GM18951 (cell line): ENCODE measurements around the gene SECISBP2L.

ENCODE experiments used
- POLR2A ChIP-seq: IDR thresholded peaks from 4 replicates; pipeline ENCODE4 v1.6.1; 2011; ENCODE audit warnings: mild to moderate bottlenecking; ENCODE audit not compliant: insufficient read length, insufficient read depth; ENCODE audit errors: extremely low read depth
- in situ Hi-C: fragments of 300-500 bp; cut with MboI; formaldehyde crosslinking; loops from one replicate; pipeline ENCODE4 v1.12.0; 2022; ENCODE audit warnings: low sequenced_read_pairs, mixed read lengths, inconsistent platforms; ENCODE audit not compliant: unreplicated experiment

SECISBP2L gene

DNA sequence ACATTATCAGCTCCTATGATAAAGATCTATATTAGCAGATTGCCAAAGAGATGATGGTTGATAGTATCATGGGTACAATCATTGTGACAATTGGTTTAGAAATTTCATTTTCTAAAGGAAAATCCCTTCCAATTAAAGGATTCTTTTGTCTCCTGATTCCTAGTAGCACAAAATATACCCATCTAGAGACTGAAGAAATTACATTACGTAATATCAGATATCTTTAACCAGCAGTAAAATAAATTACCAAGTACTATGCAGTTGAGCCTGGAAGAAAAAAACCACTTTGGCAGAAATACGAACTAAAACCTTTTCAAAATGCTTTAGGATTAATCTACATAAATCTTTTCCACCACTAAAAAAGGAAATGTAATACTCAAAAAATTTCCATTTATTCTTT is 46.9 kb downstream of the SECISBP2L start:
- TF ChIP-seq POLR2A: no peak
- in situ Hi-C loops: no loop called here

DNA sequence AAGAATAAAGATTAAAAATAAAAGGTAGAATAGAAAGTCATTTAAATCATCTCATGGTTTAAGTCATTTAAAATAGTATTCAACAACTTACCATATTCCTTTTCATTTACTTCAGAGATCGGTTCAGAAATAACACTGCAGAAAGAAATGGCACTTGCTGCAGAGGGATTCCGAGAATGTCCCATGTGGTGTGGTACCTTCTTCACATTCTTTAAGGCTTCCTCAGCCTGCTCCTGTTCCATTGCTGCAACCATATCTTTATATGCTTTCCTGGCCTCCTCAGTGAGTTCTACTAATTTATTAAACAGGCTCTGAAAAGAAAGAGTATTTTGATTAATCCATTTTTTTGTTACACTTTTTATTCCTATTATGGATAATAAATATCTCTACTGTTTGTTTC is 50.0 kb downstream of the SECISBP2L start:
- TF ChIP-seq POLR2A: no peak
- in situ Hi-C loops: no loop called here

DNA sequence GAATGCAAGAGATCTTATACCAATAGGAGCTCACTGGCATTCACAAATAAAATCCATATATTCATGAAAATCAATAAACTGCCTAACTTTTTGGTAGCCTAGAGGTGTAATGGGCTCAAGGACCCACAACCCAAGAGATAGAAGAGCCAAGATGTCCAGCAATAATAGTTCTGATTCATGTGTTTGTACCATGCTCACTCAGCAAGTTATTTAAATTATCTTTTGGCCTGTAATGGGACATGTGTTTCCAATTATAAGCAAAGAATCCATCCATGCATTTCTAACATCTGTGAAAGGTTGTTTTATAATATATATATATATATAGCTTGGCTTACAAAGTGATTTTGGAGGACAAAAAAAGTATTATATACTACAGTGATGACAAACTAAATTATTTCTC is 52.9 kb downstream of the SECISBP2L start:
- in situ Hi-C loops: no loop called here
- TF ChIP-seq POLR2A: no peak

DNA sequence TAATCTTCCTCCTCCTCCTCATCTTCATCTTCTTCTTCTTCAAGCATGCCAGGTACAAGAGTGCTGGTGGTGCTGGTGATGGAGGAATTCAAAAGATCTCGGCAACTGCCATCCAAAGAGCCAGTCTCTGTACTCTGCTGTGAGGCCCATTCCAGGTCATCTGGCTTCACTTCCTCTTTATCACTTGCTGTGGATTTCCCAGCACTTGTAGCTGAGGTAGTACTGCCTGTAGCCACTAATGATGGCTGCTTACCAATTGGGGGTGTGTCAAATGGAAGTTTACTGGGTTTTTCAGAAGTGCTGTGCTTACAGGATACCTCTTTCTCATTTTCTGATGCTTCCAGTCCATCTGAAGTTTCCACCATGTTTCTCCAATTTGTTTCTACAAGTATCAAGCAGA is 53.7 kb downstream of the SECISBP2L start:
- no peak for TF ChIP-seq POLR2A
- in situ Hi-C loops: no loop called here

DNA sequence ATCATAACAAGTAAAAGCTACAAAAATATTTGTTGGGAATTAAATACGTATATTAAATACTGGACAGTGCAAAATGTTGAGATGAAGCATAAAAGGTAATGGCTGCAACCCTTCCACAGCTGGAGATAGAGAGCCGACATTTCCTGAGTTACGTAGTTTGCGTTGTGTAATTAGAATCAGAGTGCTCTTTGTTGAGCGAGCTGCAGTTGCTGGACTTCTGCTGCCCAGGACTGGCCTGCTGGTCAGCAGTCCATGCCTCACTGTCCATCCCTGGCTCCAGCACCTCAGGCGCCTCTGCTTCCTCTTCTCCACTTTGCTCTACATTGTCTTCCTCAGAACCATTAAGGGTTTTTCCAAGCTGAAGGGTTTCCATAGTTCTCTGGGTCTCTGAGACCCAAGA is 54.1 kb downstream of the SECISBP2L start:
- in situ Hi-C loops: no loop called here
- TF ChIP-seq POLR2A: no peak

DNA sequence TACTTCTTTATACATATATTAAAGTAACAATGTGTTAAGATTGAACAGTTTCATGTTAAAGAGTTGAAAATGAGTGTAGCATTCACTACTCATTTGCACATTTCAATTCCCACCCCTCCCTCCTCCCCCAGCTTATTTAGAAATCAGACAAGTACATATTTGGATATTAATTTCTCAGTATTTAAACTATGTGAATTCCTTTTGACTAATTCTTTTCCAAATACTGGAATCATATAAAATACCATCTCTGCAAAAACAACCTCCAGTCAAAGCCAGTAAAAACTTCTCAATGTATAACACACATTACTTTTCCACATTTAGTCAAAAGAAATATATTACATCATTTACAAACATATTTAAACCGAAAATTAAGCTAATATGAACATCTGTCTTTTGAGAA is 57.1 kb downstream of the SECISBP2L start:
- in situ Hi-C loops: no loop called here
- TF ChIP-seq POLR2A: no peak

DNA sequence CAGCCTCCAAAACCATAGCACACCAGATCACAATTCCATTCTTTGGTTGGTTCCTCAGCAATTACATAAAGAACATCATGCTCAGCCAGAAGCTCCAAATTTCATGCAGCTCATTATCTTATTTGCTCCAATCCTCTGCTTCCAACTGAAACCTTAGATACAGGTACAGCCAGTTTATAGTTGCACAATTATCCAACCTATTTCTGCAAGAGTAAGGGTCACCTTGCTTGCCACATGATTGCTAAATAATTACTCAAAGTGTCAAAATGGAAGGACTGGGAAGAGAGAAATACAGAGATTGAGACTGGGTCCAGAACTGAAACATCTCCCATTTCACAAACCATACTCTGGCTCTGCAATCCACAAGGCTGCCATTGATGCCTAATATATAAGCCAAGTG is 59.1 kb downstream of the SECISBP2L start:
- TF ChIP-seq POLR2A: no peak
- in situ Hi-C loops: no loop called here

DNA sequence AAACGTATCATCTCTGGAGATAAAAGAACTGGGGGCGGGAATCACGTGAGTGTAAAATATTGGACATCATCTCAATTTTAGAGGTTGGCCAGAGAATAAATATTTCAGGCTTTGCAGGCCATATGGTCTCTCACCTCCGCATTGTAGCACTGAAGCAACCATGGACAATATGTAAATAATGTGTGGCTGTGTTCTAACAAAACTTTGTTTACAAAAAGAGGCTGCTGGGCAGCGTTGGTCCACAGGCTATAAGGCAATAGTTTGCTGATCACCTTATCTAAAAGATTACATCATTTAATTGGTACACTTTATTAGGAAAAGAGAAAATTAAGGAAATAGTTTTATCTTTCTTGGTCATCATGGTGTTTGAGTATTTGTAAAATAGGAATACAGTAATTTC is 60.0 kb downstream of the SECISBP2L start:
- in situ Hi-C loops: no loop called here
- TF ChIP-seq POLR2A: no peak

DNA sequence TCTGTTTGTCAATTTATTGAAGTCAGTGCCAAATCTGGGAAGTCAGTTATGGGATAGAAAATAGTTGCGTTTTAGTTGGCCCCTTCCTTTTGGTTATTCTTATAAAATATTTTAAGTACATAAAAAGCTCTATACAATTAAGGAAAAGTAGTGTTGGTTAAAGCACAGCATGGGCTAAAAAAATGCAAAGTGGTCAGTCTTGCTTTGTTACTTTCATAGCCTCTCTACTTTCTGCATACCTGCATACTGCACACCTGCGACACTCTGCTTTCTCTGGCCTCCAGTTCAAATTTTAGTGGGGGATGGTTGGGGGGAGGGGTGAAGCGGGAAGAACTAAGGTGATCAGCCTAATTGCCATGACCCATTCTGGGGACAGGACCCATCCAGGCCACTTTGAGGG is 60.7 kb downstream of the SECISBP2L start:
- no peak for TF ChIP-seq POLR2A
- in situ Hi-C loops: no loop called here

DNA sequence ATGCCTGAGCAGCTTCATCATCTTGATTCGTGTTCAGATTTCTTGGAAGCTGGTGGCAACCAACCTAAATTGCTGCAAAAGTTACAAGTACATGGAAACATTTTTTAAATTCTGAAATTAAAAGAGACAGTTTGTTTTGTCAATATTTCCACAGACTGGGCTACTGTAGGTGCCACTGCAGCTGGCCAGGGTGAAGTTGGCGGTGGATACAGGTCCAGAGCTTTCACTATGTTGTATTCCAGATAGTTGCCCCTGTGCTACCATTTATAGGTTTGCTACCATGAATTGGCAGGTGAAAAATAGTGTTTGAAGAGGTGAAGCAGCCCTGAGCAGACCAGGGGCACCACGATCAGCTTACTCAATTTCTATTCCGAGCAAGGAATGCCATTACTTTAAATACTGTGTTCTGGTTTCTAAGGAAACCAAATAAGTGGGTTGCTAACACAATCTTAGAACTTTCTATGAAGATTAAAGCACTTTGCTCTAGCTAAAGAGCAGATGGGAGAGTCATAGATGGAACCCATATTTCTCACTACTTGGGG is 61.4 kb downstream of the SECISBP2L start:
- TF ChIP-seq POLR2A: no peak
- in situ Hi-C loops: no loop called here

DNA sequence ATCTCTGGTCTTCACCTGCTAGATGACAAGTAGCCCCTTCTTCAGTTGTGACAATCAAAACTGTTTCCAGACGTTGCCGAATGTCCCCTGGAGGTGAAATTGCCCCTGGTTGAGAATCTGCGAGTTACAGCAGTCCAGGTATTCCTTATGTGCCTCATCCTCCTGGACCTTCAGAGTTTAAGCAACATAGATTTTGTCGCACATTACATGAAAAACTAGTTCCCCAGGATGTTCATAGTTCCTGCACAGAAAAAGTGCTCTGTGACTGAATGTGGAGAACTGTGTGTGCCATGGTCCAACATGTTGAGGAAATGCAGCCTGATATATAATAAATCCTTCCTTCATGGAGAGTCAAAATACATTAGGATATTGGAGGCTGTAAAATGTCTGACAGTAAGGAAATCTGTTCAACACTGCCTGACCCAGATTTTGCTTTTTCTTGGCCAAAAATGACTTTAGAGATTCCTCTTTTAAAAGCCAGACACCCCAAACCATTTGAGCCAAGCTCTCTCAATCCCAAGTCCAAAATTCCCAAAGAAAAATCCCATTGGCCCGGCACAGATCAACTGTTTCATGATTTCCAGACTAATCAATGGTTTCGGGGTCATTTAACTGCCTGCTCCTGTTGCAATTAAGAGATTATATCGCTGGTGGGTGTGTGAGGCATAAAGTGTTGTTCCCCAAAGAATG is 62.1 kb downstream of the SECISBP2L start:
- in situ Hi-C loops: no loop called here
- TF ChIP-seq POLR2A: no peak

DNA sequence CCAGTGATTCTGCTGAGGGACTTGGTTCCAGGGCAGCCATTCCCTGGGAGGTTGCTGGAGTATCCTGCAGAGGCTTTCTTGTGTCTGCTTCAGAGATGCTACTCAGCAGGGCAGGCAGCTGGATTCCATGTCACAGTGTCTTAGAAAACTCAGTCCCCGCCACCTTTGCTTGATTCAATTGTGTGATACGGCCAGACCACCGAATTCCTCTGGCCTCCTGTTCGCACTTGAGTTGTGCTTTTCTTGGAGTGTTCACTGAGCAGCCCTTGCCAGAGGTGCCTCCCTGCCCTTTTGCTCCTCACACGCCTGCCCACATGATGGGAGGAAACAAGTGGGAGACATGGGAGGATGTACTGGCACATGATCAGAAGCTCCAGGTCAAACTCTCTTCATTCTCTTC is 62.9 kb downstream of the SECISBP2L start:
- no peak for TF ChIP-seq POLR2A

DNA sequence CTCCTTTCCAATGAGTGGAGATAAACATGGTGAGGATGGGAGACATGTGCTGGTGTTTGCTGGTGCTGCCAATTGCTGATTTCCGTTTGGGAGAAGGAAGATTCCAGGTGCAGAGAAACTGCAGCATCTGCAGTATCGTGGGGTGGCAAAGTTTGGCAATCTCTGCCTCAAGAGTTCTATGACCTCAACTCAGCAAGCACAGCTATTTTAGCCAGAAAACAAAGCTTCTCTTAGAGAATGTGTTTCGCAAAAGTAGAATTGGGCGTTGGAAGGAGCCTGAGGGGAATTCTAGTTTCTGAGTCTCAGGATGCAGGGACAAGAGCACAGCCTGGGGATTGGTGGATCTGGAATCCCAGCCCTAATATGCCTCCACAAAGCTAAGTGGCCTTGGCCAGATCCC is 64.3 kb downstream of the SECISBP2L start:
- TF ChIP-seq POLR2A: no peak
- in situ Hi-C loops: no loop called here

More for the DNA sequence above, 62.9 kb downstream of the SECISBP2L start:
- in situ Hi-C loops: no loop called here

DNA sequence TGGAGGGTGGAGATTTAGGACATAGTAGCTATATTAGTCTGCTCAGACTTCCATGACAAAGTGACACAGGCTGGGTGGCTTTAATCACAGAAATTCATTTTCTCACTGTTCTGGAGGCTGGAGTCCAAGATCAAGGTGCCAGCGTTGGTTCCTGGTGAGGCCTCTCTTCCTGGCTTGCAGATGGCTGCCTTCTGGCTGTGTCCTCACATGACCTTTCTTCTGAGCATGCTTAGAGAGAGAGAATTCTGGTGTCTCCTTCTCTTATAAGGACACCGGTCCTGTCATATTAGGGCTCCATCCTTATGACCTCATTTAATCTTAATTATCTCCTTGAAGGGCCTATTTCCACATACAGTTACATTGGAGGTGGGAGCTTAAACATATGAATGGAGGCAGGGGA is 67.6 kb downstream of the SECISBP2L start:
- in situ Hi-C loops: no loop called here
- no peak for TF ChIP-seq POLR2A
